NOMO-1 (cell line): ENCODE results near the gene KCTD5.
A peak's percentile ranks its signal among the peaks of the same experiment; 100 is the strongest.
"Not testable (repeated sequence)": the region's sequence is repeated elsewhere in the genome, so short reads cannot be mapped to it uniquely, and the experiment has no call there.

Experiments
- DNase-seq, 2 experiments: peaks; one replicate each; lab custom pipeline; 2025; ENCODE audit not compliant: unreplicated experiment in 2 of 2; lab: John Stamatoyannopoulos, UW

The KCTD5 gene

GRCh38 chr16:2721634-2722173 lies 39.4 kb downstream of the KCTD5 start:
- DNase-seq = not testable (repeated sequence)

- no peak for DNase-seq
Observed at GRCh38 chr16:2724088-2724676, 41.9 kb downstream of the KCTD5 start.

GRCh38 chr16:2724816-2725348 lies 42.6 kb downstream of the KCTD5 start:
- DNase-seq = no peak

DNA sequence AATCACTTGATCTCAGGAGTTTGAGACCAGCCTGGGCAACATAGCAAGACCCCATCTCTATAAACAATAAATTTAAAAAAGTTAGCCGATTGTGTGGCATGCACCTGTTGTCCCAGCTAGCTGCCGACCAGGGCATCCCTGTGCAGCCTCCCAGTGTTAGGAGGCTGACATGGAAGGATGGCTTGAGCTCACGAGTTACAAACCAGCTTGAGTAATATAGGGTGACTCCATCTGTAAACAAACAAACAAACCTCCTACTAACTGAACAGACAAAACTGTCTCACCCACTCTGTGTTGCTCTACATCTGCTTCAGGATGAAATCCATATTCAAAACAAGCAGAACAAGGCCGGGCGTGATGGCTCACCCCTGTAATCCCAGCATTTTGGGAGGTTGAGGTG lies 44.6 kb downstream of the KCTD5 start:
- no peak for DNase-seq

DNA sequence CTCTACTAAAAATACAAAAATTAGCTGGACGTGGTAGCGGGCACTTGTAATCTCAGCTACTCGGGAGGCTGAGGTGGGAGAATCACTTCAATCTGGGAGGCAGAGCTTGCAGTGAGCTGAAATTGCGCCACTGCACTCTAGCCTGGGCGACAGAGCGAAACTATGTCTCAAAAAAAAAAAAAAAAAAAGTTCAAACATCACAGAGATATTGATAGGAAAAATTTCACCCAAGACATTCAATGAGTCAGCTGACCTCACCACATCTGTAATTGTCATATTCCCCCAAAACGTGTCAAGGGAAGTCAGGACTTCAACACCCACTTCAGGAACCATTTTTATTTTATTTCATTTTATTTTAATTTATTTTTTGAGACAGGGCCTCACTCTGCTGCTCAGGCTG lies 45.7 kb downstream of the KCTD5 start:
- no peak for DNase-seq

DNA sequence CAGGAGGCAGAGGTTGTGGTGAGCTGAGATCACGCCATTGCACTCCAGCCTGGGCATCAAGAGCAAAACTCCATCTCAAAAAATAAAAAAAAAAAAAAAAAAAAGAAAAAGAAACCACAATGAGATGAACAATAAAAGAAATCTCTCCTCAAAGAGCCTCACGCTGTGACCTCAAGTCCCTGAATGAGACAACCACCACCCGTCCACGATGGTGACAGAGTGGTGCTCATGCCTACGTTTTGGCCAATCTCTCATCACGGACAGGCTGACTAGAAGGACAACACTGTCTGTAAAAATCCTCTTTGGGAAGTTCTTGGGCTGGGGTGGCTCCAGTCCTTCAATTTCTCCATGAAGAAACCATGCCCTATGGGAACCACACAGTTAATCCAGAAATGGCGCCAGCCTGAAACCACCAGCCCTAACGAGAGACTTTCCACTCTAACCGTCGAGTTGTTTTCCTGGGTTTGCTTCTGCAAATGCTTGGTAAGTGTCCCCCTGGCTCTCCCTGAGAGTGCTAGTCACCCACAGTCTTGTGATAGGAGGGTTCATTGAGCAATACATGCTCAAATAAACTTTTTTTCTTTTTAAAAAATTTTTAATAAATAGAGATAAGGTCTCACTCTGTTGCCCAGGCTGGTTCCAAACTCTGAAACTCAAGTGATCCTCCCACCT lies 52.7 kb downstream of the KCTD5 start:
- DNase-seq = peak in 1 of 2 experiments; percentile 15

DNA sequence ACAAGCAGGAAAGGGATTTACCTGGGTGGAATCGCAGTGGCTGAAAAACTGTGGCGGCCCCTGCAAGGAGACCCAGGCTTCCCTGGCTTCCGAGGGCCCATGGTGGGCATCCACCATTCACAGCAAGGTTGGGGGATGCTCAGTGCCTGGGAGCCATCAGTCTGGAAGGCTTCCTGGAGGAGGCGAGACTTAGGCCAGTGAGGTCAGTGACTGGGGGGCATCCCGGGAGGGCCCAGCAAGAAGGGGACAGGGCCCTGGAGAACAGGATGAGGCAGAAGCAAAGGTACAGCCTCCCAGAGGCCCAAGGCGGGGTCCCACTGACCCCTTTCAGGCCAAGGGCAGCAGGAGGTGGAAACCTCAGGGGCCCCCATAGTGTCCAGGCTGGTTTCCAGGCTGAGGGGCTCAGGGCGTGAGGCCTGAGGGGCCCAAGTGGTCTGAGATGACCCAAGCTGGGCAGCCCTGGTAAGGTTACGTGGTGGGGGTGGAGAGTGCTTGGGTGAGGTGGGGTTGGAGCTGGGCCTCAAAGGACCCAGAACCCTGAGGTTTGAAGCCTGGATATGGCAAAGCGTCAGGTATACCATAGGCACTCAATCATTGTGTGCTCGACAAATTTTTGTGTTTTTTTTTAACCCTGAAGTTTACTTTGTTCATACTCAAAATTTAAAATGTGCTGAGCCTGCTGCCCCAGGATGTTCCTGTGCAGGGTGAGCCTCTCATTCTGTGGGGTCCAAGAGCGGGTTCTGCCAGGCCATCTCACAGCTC lies 54.3 kb downstream of the KCTD5 start:
- DNase-seq = no peak

- DNase-seq = no peak
Observed at GRCh38 chr16:2737238-2737605, 54.9 kb downstream of the KCTD5 start.

DNA sequence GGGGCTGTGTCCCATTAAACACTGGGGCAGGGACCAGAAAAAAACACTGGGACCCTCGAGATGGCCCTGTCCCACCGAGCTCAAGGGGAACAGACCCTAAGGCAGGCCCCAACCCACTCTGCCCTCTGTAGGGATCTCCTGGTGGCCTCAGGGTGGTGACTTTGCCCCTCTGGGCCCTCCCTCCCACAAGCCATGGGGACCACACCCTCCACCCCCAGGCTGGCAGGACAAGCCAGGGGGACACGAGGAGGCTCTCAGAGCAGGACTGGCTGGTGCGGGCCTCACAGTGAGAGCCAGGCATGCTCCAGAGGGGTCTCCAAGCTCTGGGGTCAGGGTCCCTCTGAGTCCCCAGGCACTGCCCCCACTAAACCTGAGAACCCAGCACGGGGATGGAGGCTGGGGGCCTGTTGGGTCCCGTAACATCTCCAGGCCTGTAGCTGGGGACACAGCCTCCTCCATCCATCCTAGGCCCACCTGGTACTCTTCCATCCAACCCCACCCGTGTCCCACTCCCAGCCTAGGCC lies 55.6 kb downstream of the KCTD5 start:
- DNase-seq = no peak

DNA sequence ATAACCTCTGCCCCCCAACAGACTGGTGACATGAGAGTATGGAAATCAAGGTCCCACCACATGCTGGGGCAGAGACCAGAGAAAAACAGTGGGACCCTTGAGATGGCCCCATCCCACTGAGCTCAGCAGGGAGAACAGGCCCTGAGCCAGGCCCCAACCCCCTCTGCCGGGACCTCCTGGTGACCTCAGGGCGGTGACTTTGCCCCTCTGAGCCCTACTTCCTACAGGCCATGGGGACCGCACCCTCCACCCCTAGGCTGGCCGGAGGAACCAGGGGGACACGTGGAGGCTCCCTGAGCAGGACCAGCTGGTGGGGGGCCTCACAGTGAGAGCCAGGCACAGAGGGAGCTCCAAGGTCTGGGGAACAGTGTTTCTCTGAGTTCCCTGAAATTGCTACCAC lies 56.3 kb downstream of the KCTD5 start:
- DNase-seq = no peak

GRCh38 chr16:2739625-2740430 lies 57.5 kb downstream of the KCTD5 start:
- no peak for DNase-seq

GRCh38 chr16:2740476-2740875 lies 58.2 kb downstream of the KCTD5 start:
- DNase-seq = no peak

DNA sequence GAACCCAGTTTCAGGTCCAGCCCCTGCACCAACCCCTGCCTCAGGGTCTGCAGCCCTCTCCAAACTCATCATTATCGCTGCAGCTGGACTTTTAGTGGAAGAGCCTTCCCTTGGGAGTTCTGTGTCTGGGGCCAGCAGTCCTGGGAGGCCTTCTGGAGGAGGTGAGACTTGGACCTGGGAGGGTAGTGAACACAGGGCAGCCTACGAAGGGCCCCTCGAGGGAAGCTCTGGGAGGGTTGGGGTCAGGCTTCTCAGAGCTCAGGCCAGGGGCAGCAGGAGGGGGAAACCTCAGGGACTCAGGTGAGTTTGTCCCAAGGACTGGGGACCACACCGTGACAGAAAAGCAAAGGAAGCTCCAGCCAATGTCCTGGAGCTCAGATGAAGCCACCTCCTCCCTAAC lies 58.8 kb downstream of the KCTD5 start:
- DNase-seq = no peak

- no peak for DNase-seq
Observed at GRCh38 chr16:2742323-2743006, 60.1 kb downstream of the KCTD5 start.

DNA sequence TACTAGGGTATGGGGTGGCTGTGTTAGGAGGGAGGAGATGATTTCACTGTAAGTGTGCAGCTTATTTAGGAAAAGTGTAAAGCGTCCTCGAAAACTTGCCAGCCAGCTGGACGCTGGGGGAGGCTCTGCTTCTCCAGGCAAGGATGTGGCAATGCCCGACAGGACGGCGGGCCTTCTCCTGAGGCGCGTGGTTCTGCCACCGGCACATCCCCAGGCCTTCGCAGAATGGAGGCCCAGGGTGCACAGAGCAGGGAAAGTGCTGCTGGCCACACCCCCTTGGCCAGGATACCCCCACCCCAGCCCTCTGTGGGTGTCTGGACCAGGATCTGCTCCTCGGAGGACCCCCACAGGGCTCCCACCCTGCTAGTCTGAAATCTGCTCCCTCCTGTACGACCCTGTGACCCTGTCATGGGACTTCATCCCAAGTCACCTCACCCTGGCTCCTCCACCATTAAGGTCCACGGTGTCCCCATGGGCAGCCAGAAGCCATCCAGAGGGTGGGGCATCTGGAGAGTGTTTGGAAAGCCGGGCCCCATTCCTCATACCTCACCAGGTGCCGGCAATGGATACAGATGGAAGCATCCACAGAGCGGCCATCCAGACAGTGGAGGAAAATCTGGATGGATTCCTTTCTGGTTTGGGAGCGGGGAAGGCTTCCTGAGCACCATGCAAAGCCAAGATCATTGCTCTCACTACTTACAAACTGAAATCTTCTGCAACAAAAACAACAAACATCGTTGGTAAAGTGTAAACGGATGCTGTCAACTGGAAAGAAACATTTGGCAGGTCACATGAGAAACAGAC lies 60.9 kb downstream of the KCTD5 start:
- no peak for DNase-seq

GRCh38 chr16:2744711-2745110 lies 62.4 kb downstream of the KCTD5 start:
- DNase-seq = no peak

- no peak for DNase-seq
Observed at GRCh38 chr16:2745116-2745890, 63.0 kb downstream of the KCTD5 start.

DNA sequence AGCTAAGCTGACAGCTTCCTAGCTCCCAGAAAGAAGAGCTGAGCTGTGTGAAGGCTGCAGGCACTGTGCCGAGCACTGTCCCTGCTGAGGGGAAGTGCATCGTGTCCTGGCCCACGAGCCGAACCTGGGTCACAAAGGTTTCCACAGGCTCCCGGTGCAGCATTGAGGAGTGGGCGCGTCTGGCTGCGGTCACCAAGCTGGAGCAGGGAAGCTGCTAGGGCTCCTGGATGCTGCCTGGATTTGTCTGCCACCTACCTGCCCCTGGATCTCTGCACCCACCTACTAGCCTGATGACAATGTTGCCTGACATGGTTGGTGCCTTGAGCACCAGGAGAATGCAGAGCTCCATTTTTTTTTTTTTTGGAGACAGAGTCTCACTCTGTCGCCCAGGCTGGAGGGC lies 63.6 kb downstream of the KCTD5 start:
- DNase-seq = no peak
